T-helper 2 cell treated with Interferon-gamma antibody and Interleukin-4, amounts not matched to agents 100 ng/mL and 5 ng/mL, for 36 hours (primary cell): ENCODE data around the gene TTLL7. TPM values are rescaled to one million over a fixed set of nuclear protein-coding genes. Genes with fewer than 3 reads are reported as not detected.

Source experiments
- intact Hi-C: fragments of 100-400 bp; cut with micrococcal nuclease; formaldehyde crosslinking; loops from one replicate; pipeline ENCODE4 v1.15.1; 2023
- total RNA-seq: library from RNA; stranded (reverse); gene quantifications from 2 replicates; pipeline ENCODE4 v1.2.3, GENCODE V29; 2022

The TTLL7 gene
- total RNA-seq, 1 donor from 2014 or later = 4.0 TPM

- intact Hi-C loops = no loop called here
Observed at GRCh38 chr1:83832194-83832593, 166.7 kb downstream of the TTLL7 start.

DNA sequence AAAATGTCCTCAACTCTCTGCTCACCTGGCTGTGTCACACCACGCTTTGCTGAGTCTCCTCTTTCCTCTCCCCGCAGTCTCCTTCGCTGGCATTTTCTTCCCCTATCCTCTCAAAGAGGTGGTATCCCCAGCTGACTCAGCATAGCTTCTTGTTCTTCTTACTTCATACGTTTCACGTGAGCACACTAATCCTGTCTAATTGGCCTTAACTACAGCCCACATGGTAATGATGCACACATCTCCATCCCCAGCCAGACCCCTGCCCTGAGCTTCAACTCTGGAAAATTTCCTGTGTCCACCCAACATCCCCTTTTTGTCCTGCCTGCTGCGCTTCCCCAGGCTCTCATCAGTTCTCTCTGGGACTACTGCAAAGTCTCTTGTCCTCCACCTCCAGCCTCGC is 169.8 kb downstream of the TTLL7 start:
- intact Hi-C loops = no loop called here

- intact Hi-C loops = no loop called here
Observed at GRCh38 chr1:83828456-83828855, 170.5 kb downstream of the TTLL7 start.

- intact Hi-C loops = no loop called here
Observed at GRCh38 chr1:83827741-83828140, 171.2 kb downstream of the TTLL7 start.

DNA sequence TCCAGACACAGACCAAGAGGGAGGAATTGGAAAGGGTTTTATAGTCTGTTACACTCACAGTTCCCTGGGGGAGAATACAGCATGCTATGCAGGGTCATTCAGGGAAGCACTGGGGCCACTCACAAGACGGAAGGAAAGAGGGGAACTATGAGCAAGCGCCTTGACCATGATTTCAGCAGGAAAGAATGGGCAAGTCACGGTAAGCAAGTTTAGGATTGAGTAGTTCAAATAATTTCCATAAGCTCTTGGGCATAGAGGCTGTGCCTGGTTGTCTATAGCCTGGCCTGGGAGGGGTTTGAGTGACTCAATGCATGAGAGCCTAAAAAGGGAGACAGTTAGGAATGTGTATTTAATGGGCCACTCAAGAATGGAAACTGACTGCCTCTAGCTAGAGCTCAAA is 176.7 kb downstream of the TTLL7 start:
- intact Hi-C loops = no loop called here

DNA sequence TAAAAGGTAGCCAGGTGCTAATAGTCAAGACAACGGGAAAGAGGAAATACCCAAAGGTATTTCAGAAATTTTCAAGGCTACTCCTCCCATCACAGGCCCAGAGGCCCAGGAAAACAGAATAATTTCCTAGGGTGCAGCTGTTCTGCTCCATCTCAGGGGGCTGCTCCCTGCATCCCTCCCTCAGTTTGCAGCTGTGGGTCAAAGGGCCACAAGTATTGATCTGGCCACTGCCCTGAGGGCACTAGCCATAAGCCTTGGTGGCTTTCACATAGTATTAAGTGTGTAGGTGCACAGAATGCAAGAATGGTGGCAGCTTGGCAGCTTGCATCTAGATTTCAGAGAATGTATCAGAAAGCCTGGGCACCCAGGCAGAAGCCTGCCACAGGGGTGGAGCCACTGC is 179.5 kb downstream of the TTLL7 start:
- intact Hi-C loops = no loop called here

DNA sequence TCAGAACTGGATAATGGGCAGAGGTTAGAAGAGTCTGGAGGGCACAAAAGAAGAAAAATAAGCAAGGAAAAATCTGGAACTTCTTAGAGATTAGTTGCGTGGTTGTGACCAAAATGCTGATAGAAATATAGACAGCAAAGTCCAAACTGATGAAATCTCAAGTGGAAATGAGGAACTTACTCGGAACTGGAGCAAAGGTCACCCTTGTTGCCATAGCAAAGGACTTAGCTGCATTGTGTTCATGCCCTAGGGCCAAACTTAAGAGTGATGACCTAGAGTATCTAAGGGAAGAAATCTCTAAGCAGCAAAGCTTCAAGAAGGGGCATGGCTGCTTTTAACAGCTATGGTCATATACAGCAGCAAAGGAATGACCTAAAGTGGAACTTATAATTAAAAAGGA is 180.0 kb downstream of the TTLL7 start:
- intact Hi-C loops = no loop called here

DNA sequence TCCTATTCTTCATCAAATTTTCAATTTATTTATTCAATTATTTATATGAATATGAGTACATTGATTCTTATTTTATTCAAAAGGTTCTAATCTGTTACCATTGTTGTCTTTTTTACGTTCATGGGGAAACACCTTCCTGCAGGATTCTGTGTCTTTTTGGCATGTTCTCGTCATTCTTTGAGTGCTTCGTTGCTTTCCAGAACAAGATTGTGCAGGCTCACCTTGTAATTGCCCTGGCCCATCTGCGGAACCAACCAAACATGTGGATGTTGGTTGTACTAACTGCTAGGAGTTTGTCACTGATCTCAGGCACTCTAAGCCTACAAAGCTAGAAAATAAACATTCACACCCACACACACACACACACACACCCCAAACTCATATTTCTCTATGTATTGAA is 182.1 kb downstream of the TTLL7 start:
- intact Hi-C loops = no loop called here

DNA sequence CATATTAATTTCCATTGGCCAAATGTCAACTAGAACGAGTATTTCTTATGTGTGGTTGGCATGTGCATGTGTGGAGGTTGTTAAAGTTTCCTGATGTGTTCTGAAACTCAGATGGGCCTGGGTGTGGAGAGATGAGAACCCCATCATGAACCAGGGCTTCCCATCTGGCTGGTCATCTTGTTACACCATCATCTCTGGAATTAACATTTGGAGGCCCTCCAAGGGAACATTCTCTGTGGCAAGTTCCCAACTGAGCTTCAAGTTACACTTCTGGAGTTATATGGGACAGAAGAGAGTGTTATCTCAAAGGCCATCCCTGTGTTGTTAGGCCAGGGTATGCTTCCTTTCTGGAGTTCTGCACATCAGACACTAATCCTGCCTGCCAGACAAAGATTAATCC is 183.6 kb downstream of the TTLL7 start:
- intact Hi-C loops = no loop called here

Other genes with a start within 250 kb of the TTLL7 start
- gene PRKACB, start 145.1 kb upstream of the TTLL7 start, total RNA-seq = 79.2 and 79.8 TPM in 2 replicates